ENCODE data around the gene OSBPL3. TPM values are rescaled to one million over a fixed set of nuclear protein-coding genes. Genes with fewer than 3 reads are reported as not detected.

The OSBPL3 gene
- total RNA-seq, 1 donor from 2014 or later = 14.1 TPM

- peak in 1 of 2 donors; percentile 31 for DNase-seq (ENCODE audit: low read depth in 2 of 2)
Measured at GRCh38 chr7:24830440-24831050, 149.4 kb downstream of the OSBPL3 start.

- DNase-seq (ENCODE audit: low read depth in 2 of 2) = no peak
Measured at GRCh38 chr7:24829787-24830186, 150.2 kb downstream of the OSBPL3 start.

- peak; percentile 25 to 76 for DNase-seq (ENCODE audit: low read depth in 2 of 2)
Measured at GRCh38 chr7:24828891-24829661, 150.9 kb downstream of the OSBPL3 start.

GRCh38 chr7:24827589-24827988, 152.4 kb downstream of the OSBPL3 start:
- no peak for DNase-seq (ENCODE audit: low read depth in 2 of 2)

GRCh38 chr7:24827027-24827426, 153.0 kb downstream of the OSBPL3 start:
- no peak for DNase-seq (ENCODE audit: low read depth in 2 of 2)

- DNase-seq (ENCODE audit: low read depth in 2 of 2) = no peak
Measured at GRCh38 chr7:24826662-24827020, 153.3 kb downstream of the OSBPL3 start.

GRCh38 chr7:24825931-24826661, 153.9 kb downstream of the OSBPL3 start:
- peak; percentile 52 to 53 for DNase-seq (ENCODE audit: low read depth in 2 of 2)

GRCh38 chr7:24825381-24825794, 154.6 kb downstream of the OSBPL3 start:
- no peak for DNase-seq (ENCODE audit: low read depth in 2 of 2)

- no peak for DNase-seq (ENCODE audit: low read depth in 2 of 2)
Measured at GRCh38 chr7:24824896-24825295, 155.1 kb downstream of the OSBPL3 start.

- no peak for DNase-seq (ENCODE audit: low read depth in 2 of 2)
Measured at GRCh38 chr7:24824400-24824799, 155.6 kb downstream of the OSBPL3 start.

- DNase-seq (ENCODE audit: low read depth in 2 of 2) = no peak
Measured at GRCh38 chr7:24821754-24822054, 158.3 kb downstream of the OSBPL3 start.

GRCh38 chr7:24821045-24821753, 158.8 kb downstream of the OSBPL3 start:
- DNase-seq (ENCODE audit: low read depth in 2 of 2) = peak; percentile 85 to 89

GRCh38 chr7:24820730-24821044, 159.3 kb downstream of the OSBPL3 start:
- no peak for DNase-seq (ENCODE audit: low read depth in 2 of 2)

GRCh38 chr7:24819916-24820689, 159.9 kb downstream of the OSBPL3 start:
- peak; percentile 87 to 89 for DNase-seq (ENCODE audit: low read depth in 2 of 2)

- DNase-seq (ENCODE audit: low read depth in 2 of 2) = no peak
Measured at GRCh38 chr7:24817339-24817738, 162.6 kb downstream of the OSBPL3 start.

- no peak for DNase-seq (ENCODE audit: low read depth in 2 of 2)
Measured at GRCh38 chr7:24816868-24817267, 163.1 kb downstream of the OSBPL3 start.

- DNase-seq (ENCODE audit: low read depth in 2 of 2) = peak; percentile 42 to 73
Measured at GRCh38 chr7:24812305-24812945, 167.6 kb downstream of the OSBPL3 start.

GRCh38 chr7:24808518-24808917, 171.5 kb downstream of the OSBPL3 start:
- no peak for DNase-seq (ENCODE audit: low read depth in 2 of 2)

- DNase-seq (ENCODE audit: low read depth in 2 of 2) = no peak
Measured at GRCh38 chr7:24802300-24802699, 177.7 kb downstream of the OSBPL3 start.

- no peak for DNase-seq (ENCODE audit: low read depth in 2 of 2)
Measured at GRCh38 chr7:24801883-24802282, 178.1 kb downstream of the OSBPL3 start.

- DNase-seq (ENCODE audit: low read depth in 2 of 2) = no peak
Measured at GRCh38 chr7:24800667-24801066, 179.3 kb downstream of the OSBPL3 start.
